HL-60 (cell line): ENCODE results near the gene GMDS.

ENCODE experiments used
- POLR2AphosphoS5 ChIP-seq: IDR thresholded peaks from 2 replicates; pipeline ENCODE4 v1.6.1; 2012; ENCODE audit warnings: low read depth
- SPI1 ChIP-seq: IDR thresholded peaks from 2 replicates; pipeline ENCODE4 v1.6.1; 2012; ENCODE audit warnings: low read depth, mild to moderate bottlenecking, borderline replicate concordance
- TF ChIP-seq, protein P1 (sequence below): IDR thresholded peaks from one replicate; pipeline ENCODE4 v1.5.1; 2011; ENCODE audit warnings: low read length, control low read depth, inconsistent platforms; ENCODE audit not compliant: insufficient read depth
- TF ChIP-seq, protein P2 (sequence below): IDR thresholded peaks from 2 replicates; pipeline ENCODE4 v1.6.1; 2012; ENCODE audit warnings: low read depth; ENCODE audit not compliant: insufficient replicate concordance

DNA sequence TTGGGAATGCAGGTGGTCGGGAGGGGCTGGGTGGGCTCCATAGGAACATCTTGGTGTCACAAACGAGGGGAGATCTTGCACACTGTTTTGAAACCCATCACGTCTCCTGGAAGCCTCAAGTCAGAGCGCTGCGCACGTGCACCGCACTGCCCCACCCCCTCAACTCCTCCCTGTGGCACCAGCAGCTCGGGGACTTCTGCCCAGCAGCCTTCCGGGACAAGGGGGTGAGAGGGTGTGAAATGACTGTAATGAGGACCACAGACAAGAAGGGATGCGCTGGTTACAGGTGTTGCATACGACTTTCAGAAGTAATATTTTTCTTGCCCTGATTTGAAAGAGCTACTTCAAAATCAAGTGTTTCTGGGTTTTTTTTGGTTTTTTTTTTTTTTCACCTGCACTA is 575.4 kb downstream of the GMDS start:
- TF ChIP-seq, protein P1, sequence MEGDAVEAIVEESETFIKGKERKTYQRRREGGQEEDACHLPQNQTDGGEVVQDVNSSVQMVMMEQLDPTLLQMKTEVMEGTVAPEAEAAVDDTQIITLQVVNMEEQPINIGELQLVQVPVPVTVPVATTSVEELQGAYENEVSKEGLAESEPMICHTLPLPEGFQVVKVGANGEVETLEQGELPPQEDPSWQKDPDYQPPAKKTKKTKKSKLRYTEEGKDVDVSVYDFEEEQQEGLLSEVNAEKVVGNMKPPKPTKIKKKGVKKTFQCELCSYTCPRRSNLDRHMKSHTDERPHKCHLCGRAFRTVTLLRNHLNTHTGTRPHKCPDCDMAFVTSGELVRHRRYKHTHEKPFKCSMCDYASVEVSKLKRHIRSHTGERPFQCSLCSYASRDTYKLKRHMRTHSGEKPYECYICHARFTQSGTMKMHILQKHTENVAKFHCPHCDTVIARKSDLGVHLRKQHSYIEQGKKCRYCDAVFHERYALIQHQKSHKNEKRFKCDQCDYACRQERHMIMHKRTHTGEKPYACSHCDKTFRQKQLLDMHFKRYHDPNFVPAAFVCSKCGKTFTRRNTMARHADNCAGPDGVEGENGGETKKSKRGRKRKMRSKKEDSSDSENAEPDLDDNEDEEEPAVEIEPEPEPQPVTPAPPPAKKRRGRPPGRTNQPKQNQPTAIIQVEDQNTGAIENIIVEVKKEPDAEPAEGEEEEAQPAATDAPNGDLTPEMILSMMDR: no peak
- TF ChIP-seq POLR2AphosphoS5 (no peak), SPI1 (no peak)
- TF ChIP-seq, protein P2, sequence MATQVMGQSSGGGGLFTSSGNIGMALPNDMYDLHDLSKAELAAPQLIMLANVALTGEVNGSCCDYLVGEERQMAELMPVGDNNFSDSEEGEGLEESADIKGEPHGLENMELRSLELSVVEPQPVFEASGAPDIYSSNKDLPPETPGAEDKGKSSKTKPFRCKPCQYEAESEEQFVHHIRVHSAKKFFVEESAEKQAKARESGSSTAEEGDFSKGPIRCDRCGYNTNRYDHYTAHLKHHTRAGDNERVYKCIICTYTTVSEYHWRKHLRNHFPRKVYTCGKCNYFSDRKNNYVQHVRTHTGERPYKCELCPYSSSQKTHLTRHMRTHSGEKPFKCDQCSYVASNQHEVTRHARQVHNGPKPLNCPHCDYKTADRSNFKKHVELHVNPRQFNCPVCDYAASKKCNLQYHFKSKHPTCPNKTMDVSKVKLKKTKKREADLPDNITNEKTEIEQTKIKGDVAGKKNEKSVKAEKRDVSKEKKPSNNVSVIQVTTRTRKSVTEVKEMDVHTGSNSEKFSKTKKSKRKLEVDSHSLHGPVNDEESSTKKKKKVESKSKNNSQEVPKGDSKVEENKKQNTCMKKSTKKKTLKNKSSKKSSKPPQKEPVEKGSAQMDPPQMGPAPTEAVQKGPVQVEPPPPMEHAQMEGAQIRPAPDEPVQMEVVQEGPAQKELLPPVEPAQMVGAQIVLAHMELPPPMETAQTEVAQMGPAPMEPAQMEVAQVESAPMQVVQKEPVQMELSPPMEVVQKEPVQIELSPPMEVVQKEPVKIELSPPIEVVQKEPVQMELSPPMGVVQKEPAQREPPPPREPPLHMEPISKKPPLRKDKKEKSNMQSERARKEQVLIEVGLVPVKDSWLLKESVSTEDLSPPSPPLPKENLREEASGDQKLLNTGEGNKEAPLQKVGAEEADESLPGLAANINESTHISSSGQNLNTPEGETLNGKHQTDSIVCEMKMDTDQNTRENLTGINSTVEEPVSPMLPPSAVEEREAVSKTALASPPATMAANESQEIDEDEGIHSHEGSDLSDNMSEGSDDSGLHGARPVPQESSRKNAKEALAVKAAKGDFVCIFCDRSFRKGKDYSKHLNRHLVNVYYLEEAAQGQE: no peak
